Middle frontal gyrus (tissue), 1 donor: ENCODE data around the gene GRIP1.

Source experiments
- DNase-seq: peaks from one replicate; pipeline ENCODE4 v3.0.0-alpha.2; 2015; ENCODE audit warnings: low spot score; ENCODE audit errors: extremely low spot score

GRIP1 gene

GRCh38 chr12:66453844-66454243 lies 225.0 kb downstream of the GRIP1 start:
- DNase-seq = no peak

GRCh38 chr12:66453120-66453519 lies 225.8 kb downstream of the GRIP1 start:
- no peak for DNase-seq

- no peak for DNase-seq
Observed at GRCh38 chr12:66449531-66449930, 229.3 kb downstream of the GRIP1 start.

- no peak for DNase-seq
Observed at GRCh38 chr12:66447643-66448042, 231.2 kb downstream of the GRIP1 start.

- no peak for DNase-seq
Observed at GRCh38 chr12:66446276-66446675, 232.6 kb downstream of the GRIP1 start.

GRCh38 chr12:66441905-66442559 lies 236.8 kb downstream of the GRIP1 start:
- no peak for DNase-seq

- no peak for DNase-seq
Observed at GRCh38 chr12:66438601-66439000, 240.3 kb downstream of the GRIP1 start.

- no peak for DNase-seq
Observed at GRCh38 chr12:66430106-66430505, 248.8 kb downstream of the GRIP1 start.

GRCh38 chr12:66428870-66429269 lies 250.0 kb downstream of the GRIP1 start:
- DNase-seq = no peak

- DNase-seq = no peak
Observed at GRCh38 chr12:66428261-66428660, 250.6 kb downstream of the GRIP1 start.

GRCh38 chr12:66426696-66427095 lies 252.2 kb downstream of the GRIP1 start:
- DNase-seq = no peak

GRCh38 chr12:66423266-66423665 lies 255.6 kb downstream of the GRIP1 start:
- no peak for DNase-seq

- DNase-seq = no peak
Observed at GRCh38 chr12:66418908-66419307, 260.0 kb downstream of the GRIP1 start.

GRCh38 chr12:66417217-66417616 lies 261.7 kb downstream of the GRIP1 start:
- no peak for DNase-seq

GRCh38 chr12:66409195-66409871 lies 269.5 kb downstream of the GRIP1 start:
- no peak for DNase-seq

- DNase-seq = no peak
Observed at GRCh38 chr12:66405395-66405794, 273.5 kb downstream of the GRIP1 start.

GRCh38 chr12:66403746-66404145 lies 275.1 kb downstream of the GRIP1 start:
- no peak for DNase-seq

GRCh38 chr12:66399911-66400306 lies 279.0 kb downstream of the GRIP1 start:
- no peak for DNase-seq

- no peak for DNase-seq
Observed at GRCh38 chr12:66398931-66399910, 279.7 kb downstream of the GRIP1 start.

GRCh38 chr12:66397574-66398290 lies 281.1 kb downstream of the GRIP1 start:
- no peak for DNase-seq

GRCh38 chr12:66393890-66394289 lies 285.0 kb downstream of the GRIP1 start:
- DNase-seq = no peak
